HG03108 (cell line): Measurements from ENCODE around the gene TADA2B.

Experiments used
- ATAC-seq: cut with Tn5 transposase; IDR thresholded peaks from one replicate; pipeline ENCODE4 v1.9.1; 2021; ENCODE audit warnings: moderate library complexity; ENCODE audit not compliant: unreplicated experiment

The TADA2B gene

DNA sequence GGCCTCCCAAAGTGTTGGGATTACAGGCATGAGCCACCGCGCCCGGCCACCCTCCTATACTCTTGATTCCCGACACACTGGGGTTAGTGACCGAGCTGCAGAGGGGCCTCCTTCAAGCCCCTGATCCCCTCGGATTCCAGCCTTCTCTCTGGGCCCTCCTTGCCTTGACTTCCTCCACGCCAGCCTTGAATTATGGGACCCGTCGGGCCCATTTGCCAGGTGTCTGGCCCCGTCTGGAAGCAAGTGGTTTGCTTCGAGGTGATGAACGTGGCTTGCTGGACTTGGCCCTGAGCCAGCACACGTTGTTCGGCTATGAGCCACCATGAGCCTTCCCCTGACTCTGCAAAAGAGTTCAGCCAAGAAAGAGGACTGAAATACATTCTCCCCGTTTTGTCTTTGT, 62.1 kb downstream of the TADA2B start:
- ATAC-seq, result no peak

DNA sequence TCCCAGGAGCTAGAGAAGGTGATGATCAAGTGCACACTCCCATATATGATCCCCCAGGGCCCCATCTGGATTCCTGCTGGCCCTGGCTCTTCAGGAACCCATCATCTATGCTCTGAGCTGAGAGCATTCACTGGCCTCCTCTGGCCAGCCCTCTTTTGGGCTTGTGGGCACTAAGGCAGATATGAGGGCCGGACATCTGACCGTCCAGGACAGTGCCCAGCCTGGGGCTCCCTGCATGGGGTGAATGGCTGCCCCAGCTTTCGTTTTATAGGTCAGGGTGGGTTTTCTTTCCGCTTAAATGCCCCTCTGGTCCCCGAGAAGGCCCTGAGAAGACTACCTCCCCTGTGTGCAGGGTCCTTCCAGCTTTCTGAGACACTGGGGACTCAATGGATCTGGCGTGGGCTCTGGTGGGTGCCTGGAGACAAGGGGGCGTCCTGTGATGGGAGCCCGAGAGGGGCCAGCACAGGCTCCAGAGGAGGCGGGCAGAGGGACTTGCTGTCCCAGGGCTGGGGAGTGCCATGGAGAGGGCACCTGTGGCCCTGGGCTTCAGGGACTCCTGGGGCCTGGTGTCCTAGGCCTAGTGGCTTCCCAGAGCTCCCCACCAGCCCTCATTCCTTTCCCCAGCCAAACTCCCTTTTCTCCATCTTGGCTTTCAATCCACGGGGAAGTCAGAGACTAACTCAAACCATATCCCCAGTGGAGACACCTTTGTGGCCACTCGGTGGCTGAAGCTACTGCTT, 64.2 kb downstream of the TADA2B start:
- no peak for ATAC-seq
